ENCODE measurements around the gene APOBEC4.

Gene APOBEC4

DNA sequence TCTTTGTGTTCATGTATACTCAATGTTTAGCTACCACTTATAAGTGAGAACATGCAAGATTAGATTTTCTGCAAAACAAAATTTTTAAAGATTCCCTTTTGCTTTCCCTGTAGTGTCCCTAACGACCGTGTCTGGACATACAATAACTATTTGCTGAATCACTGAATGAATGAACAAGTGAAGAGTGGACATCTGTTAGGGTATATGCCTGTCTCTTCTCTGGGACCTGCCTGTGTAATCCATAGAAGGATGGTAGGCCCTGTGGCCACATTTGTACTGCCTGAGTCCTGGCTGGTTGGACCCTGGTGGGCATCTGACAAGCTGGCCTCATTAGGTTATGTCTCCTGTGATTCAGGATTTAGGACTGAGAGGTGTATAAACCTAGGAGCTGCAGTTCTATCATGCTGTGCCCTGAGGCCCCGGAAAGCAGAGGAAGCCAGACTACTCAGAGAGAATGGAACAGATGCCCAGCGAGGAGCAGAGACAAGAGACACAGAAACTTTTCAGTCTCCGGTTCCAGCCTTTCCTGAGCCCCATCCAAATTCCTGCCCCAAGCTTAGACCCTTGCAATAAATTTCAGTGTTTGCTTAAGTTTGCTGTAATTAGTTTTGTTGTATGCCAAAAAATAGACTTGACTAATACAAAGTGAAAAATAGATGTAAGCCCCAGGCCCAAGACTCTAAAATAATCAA, 55.3 kb downstream of the APOBEC4 start:
- DNase-seq: no peak

DNA sequence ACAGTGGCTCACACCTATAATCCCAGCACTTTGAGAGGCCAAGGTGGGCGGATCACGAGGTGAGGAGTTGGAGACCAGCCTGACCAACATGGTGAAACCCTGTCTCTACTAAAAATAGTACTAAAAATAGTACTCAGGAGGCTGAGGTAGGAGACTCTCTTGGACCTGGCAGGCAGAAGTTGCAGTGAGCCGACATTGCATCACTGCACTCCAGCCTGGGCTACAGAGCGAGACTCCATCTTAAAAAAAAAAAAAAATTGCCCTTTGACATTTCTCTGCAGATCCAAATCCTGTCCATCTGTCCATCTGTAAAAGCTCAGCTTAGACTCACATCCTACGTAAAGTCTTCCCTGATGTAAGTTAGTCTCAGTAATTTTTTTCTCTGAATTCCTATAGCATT, 56.6 kb downstream of the APOBEC4 start:
- DNase-seq: no peak

Measured in hematopoietic multipotent progenitor cell treated with erythropoietin and hydrocortisone succinate and interleukin-3 and kit ligand, for 4 days (in vitro differentiated cells).